Right ventricle myocardium inferior (tissue), 1 donor: ENCODE data around the gene LHX8. TPM values are rescaled to one million over a fixed set of nuclear protein-coding genes. Genes with fewer than 3 reads are reported as not detected.
A peak's percentile ranks its signal among the peaks of the same experiment; 100 is the strongest.
"Not testable (repeated sequence)": the region's sequence is repeated elsewhere in the genome, so short reads cannot be mapped to it uniquely, and the experiment has no call there.

Source experiments
- ATAC-seq: fragments of 200-7000 bp; cut with Tn5 transposase; one replicate; pipeline ENCODE4 v1.9.1; 2020; ENCODE audit warnings: mild to moderate bottlenecking, moderate library complexity
- DNase-seq: peaks from one replicate; pipeline ENCODE4 v3.0.0; 2021; ENCODE audit errors: missing footprints
- intact Hi-C: fragments of 100-400 bp; cut with DNase I; formaldehyde crosslinking; loops from one replicate; pipeline ENCODE4 v1.11.0; 2022
- long read RNA-seq: library from polyadenylated mRNA; unstranded; transcript quantifications from one replicate; pipeline ENCODE4 v2.0.0, GENCODE V29; 2021
- total RNA-seq: library from RNA; stranded (reverse); fragmentation: NEBNext Ultra II Directional; extraction: Animal tissue kit (Norgen Biotek cat#: 25700); gene quantifications from one replicate; pipeline ENCODE4 v1.2.1, GENCODE V29; 2021
- donor health status: DM: no; HTN: yes; CAD: no; lungs with severe emphysema.

Gene LHX8
- total RNA-seq = not detected
- long read RNA-seq = 0 reads

DNA sequence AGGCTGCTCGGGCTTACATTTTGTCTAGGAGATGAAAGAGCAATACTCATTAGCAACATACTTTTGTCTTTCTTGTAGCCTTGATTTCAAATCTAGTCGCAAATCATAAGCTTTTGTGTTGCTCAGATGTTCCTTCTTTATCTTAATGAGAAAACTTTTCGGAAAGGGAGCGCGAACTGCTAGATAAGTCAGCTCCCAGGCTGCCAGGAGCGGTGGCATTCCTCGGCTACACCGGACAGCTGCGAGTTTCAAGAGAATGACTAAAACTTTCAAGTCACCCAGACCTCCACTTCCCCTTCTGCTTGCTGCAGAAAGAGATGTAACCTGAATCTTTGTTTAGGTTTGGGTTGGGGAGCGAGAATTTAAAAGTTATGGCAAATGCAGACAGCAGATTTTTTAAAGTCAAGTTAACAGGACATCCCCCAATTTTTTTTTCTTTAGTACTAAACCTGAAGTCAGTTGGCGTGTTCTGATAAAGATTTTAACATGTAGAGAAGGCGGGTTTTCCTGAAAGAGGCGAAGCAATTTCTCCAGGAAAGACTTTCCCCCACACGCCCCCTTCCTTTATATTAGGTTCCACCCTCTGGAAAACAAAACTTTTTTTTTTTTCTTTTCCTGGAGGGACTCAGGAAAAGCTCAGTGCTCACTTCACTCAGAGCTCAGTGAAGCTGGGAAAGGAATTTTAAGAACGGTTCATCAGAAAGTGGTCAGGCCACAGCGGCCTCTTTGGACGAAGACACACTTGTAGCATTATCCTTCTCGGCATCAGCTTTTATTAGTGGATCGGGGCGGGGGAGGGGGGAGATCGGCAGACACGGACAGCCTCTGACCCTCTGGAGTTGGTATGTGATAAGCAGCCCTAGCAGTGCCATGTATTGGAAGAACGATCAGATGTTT lies at the start of gene LHX8:
Gene LHX8, plus strand, starts transcription at position 639 of the 897 bp plus-strand sequence. CDS start 2,227 bp downstream, outside the sequence.
- DNase-seq (no peak), ATAC-seq (no peak)
- intact Hi-C loops = no loop called here

DNA sequence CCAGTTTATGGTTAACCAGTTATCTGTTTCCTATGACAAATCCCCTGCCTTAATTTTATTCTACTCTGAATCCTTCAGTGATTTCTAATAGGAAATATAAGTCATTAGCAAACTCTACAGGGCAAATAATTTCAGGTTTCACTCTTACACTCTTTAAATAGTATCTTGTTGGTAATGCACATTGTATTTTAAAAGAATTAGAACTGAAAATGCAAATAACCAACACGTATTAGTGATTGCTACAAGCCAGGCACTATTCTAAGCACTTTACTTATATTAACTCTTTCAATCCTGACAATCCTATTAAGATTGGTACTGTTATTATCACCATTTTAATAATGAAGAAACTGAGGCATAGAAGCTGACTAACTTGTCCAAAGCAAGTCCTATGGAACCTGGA lies 48.3 kb upstream of the LHX8 start:
- ATAC-seq (no peak), DNase-seq (no peak)

DNA sequence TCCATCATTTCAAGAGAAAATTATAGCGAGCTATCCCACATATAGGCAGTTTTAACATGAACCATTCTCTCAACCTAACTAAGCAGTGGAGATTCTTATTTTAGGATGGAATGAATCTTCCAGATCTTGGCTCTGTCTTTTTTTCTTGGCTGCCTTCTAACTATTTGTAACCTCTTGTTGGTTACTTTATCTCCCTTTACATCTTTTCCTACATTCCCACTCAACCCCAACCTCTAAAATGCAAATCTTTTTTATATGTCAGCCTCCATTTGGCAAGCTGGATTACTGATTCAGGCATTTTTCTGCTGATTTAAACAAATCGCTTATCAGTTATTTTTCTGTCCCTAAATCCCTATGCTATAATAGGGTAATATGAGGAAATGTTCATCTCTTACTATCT lies 46.9 kb upstream of the LHX8 start:
- ATAC-seq (no peak), DNase-seq (no peak)
- intact Hi-C loops = no loop called here

More for the DNA sequence above, 48.3 kb upstream of the LHX8 start:
- intact Hi-C loops = no loop called here

DNA sequence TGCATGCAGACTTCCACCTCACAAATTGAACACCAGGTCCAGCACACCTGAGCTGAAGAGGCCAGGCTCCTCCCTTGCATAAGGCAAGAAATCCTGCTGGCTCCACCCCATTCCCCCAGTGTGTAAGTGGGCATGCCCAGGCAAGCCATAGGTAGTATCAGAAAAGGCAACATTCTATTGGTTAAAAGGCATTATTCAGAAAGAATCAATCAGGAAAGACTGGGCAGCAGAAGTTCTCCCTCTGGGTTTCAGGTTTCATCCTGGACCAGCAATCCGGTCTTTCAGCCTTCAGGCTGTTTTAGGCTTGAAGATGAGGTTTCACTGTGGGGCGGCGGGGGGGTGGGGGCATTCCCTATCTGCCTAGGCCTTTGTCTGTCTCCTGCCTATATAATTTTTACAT lies 42.0 kb upstream of the LHX8 start:
- DNase-seq (no peak), ATAC-seq (no peak)
- intact Hi-C loops = no loop called here

DNA sequence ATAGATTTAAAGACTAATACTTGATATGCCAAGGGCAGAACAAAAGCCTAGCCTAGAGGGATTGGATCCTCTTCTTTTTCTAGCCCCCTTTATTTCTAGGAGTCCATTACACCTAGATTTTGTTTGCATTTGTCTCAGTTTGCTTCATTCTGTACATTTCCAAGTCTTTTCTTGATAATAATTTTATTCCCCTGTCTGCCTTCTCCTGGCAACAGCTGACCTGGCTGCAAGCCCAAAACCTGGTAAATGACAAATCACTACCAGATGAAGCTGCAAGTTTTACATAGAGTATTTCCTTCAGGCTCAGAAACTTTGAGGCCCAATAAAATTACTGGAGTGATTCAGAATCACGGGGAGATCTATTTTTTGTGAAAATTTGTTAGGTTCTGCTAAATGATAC lies 36.5 kb upstream of the LHX8 start:
- no peak for ATAC-seq
- intact Hi-C loops = no loop called here
- DNase-seq = no peak

DNA sequence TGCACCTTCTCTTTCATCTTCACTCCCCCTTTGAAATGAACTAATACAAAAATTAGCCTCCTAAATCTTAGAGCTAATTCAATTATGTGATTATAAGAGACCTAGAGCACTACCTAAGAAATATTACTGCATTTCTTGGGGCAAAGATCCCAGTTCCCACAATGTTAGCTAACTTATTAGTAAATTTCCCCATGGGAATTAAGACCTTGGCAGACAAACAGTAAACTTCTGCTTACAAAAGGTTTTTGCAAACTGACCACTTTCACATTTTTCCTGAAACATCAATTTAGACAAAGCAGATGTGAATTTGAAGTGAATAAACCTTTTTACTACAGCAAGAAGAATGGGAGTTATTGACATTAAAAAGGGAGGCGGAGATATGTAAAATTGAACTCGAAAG lies 34.6 kb upstream of the LHX8 start:
- intact Hi-C loops = no loop called here
- ATAC-seq = no peak
- DNase-seq = no peak

DNA sequence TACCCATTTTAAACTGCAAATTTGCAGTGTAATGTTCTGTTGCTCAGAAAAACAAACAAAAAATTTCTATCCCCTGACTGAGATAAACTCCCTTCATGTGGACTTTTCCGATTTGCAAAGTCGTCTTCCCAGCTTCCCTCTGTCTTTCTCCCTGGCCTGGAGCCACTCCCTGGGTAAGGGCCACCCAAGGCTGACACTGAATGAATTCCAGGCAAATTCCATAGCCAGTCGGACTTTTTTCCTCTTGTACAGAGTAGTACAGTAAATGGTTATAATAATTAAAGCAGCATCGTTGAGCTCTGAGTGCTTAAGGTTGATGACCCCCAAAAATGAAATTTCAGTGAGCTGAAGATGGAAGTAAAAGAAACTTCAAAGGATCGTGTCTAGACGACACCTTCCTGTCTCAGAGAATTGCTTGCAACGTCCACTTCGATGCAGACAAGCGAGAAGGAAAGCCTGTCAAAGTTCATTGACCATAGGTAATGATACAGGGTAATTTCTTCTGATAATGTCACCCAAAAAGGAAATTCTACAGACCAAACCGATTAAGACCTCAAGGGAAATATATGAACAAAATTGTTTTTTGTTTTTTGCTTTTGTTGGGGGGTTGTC lies 33.6 kb upstream of the LHX8 start:
- DNase-seq (no peak), ATAC-seq (no peak)
- intact Hi-C loops = no loop called here

DNA sequence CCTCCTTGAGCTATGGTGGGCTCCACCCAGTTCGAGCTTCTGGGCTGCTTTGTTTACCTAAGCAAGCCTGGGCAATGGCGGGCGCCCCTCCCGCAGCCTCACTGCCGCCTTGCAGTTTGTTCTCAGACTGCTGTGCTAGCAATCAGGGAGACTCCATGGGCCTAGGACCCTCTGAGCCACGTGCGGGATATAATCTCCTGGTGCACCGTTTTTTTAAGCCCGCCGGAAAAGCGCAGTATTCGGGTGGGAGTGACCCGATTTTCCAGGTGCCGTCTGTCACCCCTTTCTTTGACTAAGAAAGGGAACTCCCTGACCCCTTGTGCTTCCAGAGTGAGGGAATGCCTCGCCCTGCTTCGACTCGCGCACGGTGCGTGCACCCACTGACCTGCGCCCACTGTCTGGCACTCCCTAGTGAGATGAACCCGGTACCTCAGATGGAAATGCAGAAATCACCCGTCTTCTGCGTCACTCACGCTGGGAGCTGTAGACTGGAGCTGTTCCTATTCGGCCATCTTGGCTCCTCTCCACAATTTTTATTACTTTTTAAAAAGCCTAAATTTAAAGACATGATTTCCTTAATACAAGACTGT lies 21.7 kb upstream of the LHX8 start:
- DNase-seq, ATAC-seq, intact Hi-C loops: not testable (repeated sequence)

DNA sequence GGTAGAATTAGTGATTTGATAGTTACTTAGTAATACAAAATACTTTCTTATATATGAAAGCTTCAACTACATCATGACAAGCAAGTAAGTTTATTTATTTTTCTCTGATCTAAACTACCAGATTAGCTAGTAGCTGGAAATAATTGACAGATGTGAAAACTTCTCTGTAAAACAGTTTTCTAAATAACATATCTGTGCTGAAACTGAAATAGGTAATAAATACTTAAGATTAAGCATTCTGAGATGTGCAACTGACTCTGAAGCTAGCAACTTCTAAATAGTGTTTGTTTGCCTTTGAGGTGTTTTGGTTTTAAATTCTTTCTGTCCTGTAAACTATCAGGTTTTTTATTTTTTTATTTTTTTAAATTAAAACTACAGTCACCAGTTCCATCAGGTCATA lies 18.5 kb upstream of the LHX8 start:
- no peak for ATAC-seq
- DNase-seq = no peak
- intact Hi-C loops = no loop called here

DNA sequence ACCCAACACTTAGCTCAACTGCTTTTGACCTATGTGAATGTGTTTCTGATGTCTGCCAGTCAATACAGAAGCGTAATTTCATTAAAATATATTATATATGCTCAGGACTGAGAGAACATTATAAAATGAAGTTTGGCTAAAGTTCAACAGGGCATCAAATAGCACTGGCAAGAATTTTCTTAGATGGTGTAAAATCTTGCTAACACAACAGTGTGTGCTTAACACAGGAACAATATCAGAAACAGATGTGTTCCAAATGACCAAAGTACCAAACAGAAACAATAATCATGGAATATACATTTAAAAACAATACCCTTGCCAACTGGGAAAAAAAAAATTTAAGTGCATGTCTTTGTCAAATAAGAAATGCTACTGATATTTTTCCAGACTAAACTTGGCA lies 10.4 kb upstream of the LHX8 start:
- no peak for ATAC-seq
- no peak for DNase-seq
- intact Hi-C loops = no loop called here

DNA sequence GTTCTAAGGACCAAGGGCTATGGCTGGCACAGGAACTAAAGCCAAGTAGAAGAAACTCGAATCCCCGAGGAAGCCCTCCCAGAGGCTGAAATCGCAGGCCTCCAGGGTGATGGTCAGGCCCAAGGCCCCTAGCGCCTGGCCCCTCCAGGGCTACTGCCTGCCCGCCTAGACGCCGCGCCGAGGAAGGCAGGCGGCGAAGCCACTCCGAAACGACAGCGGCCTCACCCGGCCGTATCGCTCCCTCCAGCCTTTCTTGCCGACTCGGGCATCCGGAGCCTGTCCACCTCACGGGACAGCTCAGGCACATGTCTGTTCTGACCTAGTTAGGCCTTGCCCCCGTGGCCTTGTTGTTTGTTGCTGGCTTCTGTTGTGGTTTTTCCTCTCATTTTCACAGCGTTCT lies 9.7 kb upstream of the LHX8 start:
- intact Hi-C loops = no loop called here
- ATAC-seq (no peak), DNase-seq (peak; percentile 66)

DNA sequence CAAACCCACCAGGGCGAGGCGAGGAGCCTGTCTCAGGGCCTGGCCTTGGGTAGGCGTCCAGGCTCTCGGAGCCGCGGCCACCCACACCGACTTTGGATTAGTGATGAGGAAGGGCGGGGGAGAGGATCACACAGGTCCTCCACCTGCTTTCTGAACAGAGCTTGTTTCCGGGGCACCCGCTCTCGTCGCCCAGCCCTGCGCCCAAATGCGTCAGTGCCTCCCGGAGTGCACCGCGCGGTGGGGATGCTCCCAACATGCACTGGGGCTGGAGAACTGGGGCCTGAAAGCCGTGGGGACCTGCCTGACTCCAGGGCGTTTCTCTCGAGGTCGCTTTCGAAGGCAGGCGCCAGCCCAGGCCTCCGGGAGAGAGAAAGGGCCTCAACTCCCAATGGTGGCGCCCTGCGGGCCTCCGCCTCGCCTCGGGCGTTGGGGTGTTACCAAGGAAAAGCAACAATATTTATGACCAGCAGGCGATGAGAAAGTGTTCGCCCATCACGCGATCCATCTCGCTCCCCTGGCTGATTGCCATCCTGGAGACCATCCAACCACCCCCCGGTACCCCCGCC lies 8.9 kb upstream of the LHX8 start:
- intact Hi-C loops = no loop called here
- DNase-seq (peak; percentile 46), ATAC-seq (no peak)

DNA sequence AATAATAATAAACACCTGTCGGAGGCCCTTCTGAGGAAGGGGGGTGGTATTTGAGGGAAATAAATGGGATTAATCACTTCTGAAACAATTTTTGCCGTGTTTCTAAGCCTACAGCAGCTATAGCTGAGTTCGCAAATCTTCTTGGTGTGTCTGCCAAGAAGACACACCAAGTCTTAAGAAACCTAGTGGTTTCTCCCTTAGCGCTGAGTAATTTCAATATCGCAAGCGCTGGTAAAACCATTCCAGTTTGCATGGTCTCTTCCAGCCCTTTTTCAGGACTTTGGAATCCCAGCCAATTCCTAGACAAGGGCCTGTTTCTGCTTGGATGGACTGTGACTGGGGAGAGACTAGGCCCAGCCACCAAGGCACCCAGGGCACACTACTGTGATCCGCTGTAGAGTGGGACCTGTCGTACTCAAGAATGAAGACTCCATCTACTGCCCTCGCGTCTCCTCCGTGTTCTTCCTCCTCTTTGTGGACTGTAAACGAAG lies 7.5 kb upstream of the LHX8 start:
- intact Hi-C loops = no loop called here
- ATAC-seq (no peak), DNase-seq (no peak)

DNA sequence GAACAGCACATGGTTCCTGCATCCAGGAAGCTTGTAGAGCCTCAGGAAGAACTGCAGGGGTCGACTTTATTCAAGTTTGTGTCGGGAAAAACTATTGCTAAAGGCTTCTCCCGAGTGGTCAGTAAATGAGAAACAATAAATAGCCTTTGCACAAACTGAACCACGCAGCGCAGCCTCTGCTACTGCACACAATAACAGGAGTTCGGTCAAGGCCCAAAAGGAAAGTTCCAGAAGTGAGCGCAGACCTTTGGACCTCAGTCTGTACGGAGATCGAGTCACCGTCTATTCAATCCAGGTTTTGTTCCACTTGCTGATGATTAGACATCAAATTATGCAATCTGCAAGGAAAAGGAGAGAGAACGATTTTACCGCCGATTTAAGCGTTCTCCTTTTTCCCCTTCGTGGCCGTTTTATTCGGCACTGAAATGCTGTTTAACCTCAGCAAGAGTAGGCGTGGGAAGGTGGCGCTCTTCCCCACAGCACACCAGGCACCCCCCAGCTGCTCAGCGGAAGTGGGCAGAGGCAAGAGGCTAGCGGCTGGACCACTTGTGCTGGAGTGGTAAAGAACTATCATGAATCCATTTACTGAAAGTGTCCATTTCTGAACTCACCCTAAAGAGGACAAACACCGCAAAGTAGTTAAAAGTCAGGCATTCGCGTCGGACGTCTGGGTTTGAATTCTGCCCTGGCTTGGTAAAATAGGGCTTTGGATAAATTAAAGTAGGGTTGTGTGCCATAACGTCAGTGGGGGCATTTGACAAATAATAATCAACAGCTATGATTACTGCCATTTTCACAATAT lies 6.1 kb upstream of the LHX8 start:
- intact Hi-C loops = no loop called here
- no peak for ATAC-seq
- DNase-seq = peak; percentile 30

DNA sequence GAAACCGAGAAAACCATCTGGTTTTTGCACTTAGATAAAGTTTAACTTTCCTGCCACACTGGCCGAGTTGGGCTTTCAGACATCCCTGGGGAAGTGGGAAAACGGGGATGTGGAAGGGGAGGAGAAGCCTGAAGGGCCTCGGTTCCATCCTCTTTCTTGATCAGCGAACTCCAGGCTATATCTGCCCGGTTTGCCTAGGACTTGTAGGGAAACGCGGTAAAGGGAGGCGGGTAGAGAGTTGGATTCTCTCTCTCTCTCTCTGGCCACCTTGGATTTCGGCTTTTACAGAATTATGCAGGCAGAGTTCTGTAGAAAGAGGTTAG lies 4.6 kb upstream of the LHX8 start:
- ATAC-seq = no peak
- intact Hi-C loops = no loop called here

DNA sequence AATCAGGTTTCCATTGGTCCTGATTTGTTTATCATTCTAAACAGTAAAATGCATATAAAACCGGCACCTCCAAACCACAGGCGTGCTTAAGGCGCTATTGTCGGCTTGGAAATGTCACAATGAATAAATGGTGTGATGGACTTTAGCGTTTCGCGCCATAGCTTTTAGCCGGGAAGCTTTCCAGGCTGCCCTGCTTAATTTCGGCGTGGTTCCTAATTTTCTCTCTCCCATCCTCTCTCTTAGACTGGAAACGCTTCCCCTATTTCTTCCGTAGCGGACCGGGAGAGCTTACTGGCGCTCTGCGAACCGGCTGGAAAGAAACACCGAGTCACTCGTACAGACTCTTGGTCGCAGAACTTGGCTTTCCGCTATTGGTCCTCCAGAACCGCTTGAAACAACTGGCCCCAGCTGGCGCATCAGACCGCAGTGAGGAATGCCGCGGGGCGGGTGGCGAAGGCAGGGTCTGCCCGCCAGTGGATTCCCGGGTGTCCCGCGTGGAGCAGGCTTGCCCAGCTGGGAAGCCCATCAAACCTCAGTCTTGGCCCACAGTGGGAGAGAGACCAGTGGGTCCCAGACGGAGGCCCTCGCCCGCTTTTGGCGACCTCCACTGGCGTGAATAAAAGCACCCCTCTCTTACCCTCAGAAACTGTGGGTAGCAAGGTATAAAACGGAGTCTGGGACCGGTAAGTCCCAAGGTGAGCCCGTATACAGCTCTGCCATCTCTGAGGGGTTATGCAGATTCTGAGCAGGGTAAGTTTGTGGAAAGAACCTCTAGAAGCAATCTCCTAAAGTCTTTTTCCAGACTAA lies 4.0 kb upstream of the LHX8 start:
- intact Hi-C loops = no loop called here
- ATAC-seq (no peak), DNase-seq (peak; percentile 50)

More for the DNA sequence above, 4.6 kb upstream of the LHX8 start:
- DNase-seq = no peak

DNA sequence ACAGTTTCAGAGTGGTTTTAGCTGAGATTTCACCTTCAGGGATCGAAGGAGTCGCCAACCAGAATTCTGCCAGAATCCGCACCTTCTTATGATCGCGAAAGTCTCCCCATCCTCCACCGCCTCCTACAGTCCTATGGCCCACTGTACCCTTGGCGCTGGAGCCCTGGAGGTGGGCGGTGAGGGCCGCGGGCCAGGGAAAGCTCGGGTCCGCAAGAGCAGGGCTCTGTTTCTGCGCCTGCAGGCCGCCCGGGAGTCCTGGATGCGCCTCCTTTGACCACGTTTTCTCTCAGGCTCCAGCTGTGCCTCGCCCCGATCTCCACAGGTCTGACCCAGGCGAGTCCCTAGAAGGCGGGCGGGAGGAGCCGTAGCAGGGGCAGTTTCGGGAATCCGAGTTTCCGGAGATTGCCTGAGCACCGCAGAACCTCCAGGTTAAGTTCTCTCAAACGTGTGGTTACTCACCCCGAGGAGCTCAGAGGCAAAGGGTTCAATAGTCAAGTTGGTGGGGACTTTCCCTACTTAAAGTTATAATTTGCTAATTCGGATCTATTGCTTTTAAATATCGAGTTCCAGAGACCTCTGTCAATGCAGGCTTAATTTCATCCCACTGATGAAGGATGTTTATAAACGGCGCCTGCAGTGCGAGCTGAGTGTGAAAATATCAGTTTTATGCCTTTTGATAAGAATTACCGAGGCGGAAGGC lies 3.2 kb upstream of the LHX8 start:
- intact Hi-C loops = no loop called here
- ATAC-seq = no peak
- no peak for DNase-seq
